Mammary epithelial cell (primary cell): ENCODE results near the gene URB2.

Experiments used
- EZH2 ChIP-seq: IDR thresholded peaks from 2 replicates; pipeline ENCODE4 v1.6.1; 2012; ENCODE audit warnings: low read length, inconsistent platforms, borderline replicate concordance
- TF ChIP-seq, protein P1 (sequence below), 2 donors: IDR thresholded peaks in 1 of 2; conservative IDR thresholded peaks in 1 of 2; 2 replicates each; pipeline ENCODE4 v1.5.1; 2011 to 2012; ENCODE audit warnings: inconsistent platforms in 2 of 2, low read length in 2 of 2, mild to moderate bottlenecking in 2 of 2, control low read depth in 1 of 2, low read depth in 1 of 2; ENCODE audit not compliant: insufficient read depth in 1 of 2; ENCODE audit errors: extremely low read depth in 1 of 2

DNA sequence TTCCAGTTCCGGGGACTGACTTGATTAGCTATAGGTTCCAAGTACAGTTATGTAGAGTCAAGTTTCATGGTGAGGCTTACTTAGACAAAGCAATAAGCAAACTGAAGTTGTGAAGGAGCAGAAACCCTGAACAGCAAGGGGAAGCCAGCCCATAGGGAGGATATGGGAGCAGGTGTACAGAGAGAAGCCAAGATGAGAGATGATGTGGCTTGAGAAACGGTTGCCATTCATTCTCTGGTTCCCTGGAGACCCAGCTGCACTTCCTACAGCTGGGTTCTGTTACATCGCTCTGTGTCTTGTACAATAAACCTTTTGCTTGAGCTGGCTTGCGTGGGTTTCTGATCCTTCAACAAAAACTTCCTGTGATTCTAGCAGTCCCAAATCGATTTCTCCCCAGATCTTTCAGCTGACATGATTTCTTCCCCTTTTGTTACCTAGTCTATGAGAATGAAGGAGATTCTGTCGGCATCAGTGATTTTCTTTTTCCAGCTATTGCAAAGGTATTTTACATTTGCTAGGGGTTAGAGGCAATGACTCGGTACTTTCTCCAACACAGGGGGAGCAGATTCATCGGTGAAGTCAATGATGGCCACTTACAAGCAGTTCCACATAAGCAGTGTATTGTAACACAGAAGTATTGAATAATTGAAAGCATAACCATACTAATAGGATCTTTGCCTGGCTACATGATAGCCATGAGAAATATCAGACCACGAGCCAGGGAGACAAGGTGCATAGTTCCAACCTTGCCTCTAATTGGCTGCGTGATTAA lies 67.3 kb downstream of the URB2 start:
- TF ChIP-seq, protein P1, sequence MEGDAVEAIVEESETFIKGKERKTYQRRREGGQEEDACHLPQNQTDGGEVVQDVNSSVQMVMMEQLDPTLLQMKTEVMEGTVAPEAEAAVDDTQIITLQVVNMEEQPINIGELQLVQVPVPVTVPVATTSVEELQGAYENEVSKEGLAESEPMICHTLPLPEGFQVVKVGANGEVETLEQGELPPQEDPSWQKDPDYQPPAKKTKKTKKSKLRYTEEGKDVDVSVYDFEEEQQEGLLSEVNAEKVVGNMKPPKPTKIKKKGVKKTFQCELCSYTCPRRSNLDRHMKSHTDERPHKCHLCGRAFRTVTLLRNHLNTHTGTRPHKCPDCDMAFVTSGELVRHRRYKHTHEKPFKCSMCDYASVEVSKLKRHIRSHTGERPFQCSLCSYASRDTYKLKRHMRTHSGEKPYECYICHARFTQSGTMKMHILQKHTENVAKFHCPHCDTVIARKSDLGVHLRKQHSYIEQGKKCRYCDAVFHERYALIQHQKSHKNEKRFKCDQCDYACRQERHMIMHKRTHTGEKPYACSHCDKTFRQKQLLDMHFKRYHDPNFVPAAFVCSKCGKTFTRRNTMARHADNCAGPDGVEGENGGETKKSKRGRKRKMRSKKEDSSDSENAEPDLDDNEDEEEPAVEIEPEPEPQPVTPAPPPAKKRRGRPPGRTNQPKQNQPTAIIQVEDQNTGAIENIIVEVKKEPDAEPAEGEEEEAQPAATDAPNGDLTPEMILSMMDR (conservative IDR thresholded peaks at IDR 0.05 in 1 of 2, IDR thresholded peaks at IDR 0.05 in 1 of 2; ENCODE audit: extremely low read depth in 1 of 2, insufficient read depth in 1 of 2, low read depth in 1 of 2, low read length in 2 of 2), result no peak
- no peak for TF ChIP-seq EZH2
